Hepatocyte (in vitro differentiated cells): Measurements from ENCODE around the gene CALHM6.

ENCODE experiments used
- CTCF ChIP-seq: fragments of 200-600 bp; sonication (generic); IDR thresholded peaks from 2 replicates; pipeline ENCODE4 v1.5.1; 2016; ENCODE audit warnings: antibody characterized with exemption, mild to moderate bottlenecking; ENCODE audit not compliant: poor library complexity
- EZH2 ChIP-seq: fragments of 200-600 bp; sonication (generic); IDR thresholded peaks from 2 replicates; pipeline ENCODE4 v1.6.1; 2016; ENCODE audit warnings: antibody characterized with exemption, mild to moderate bottlenecking, borderline replicate concordance
- EZH2phosphoT487 ChIP-seq: fragments of 200-600 bp; sonication (generic); IDR thresholded peaks from one replicate; pipeline ENCODE4 v1.6.1; 2018; ENCODE audit warnings: antibody characterized with exemption, mild to moderate bottlenecking, low read depth, moderate library complexity; ENCODE audit not compliant: unreplicated experiment, severe bottlenecking

GRCh38 chr6:116426551-116426950 is 34.6 kb upstream of the CALHM6 start:
- no peak for TF ChIP-seq CTCF
- no peak for TF ChIP-seq EZH2
- TF ChIP-seq EZH2phosphoT487, result no peak
